Measurements from ENCODE around the gene NRARP.
"Not testable (repeated sequence)": the region's sequence is repeated elsewhere in the genome, so short reads cannot be mapped to it uniquely, and the experiment has no call there.

NRARP gene

GRCh38 chr9:137302118-137302448 lies at the start of gene NRARP:
NRARP (minus strand) TSS chr9:137302271; CDS start chr9:137301928, 343 bp downstream.
- Histone ChIP-seq H3K27me3 (ENCODE audit: low read depth, low read length) (peaks cover 26% of the 10 kb centered on the region), H3K4me3 (ENCODE audit: low read depth in 1 of 2, low read length in 2 of 2) (peak within 1 kb of the TSS; percentile 39 to 60), H3K36me3 (ENCODE audit: control insufficient read depth in 1 of 2, insufficient read depth in 2 of 2, low read length in 2 of 2) (no peaks in the 10 kb centered on the region), H3K9me3 (ENCODE audit: control insufficient read depth in 1 of 2, low read length in 2 of 2) (no peaks in the 10 kb centered on the region), H3K27ac (ENCODE audit: low read length) (peak within 1 kb of the TSS; percentile 74), H3K4me1 (ENCODE audit: control insufficient read depth in 1 of 2, insufficient read depth in 2 of 2, low read length in 2 of 2) (peaks cover 0 to 45% of the 10 kb centered on the region in 2 donors)

- no peak overlapping the region for H3K27ac ChIP-seq (ENCODE audit: low read length)
- H3K4me1 ChIP-seq (ENCODE audit: control insufficient read depth in 1 of 2, insufficient read depth in 2 of 2, low read length in 2 of 2), result no peaks in the 10 kb centered on the region
- no peak overlapping the region for H3K4me3 ChIP-seq (ENCODE audit: low read depth in 1 of 2, low read length in 2 of 2)
- H3K27me3 ChIP-seq (ENCODE audit: low read depth, low read length), result no peaks in the 10 kb centered on the region
- peaks cover 0 to 9% of the 10 kb centered on the region in 2 donors for H3K9me3 ChIP-seq (ENCODE audit: control insufficient read depth in 1 of 2, low read length in 2 of 2)
- H3K36me3 ChIP-seq (ENCODE audit: control insufficient read depth in 1 of 2, insufficient read depth in 2 of 2, low read length in 2 of 2), result peaks cover 0 to 27% of the 10 kb centered on the region in 2 donors
Measured at GRCh38 chr9:137350696-137351584, 48.9 kb upstream of the NRARP start.

- no peaks in the 10 kb centered on the region for H3K27me3 ChIP-seq (ENCODE audit: low read depth, low read length)
- H3K4me1 ChIP-seq (ENCODE audit: control insufficient read depth in 1 of 2, insufficient read depth in 2 of 2, low read length in 2 of 2), result no peaks in the 10 kb centered on the region
- peaks cover 0 to 9% of the 10 kb centered on the region in 2 donors for H3K9me3 ChIP-seq (ENCODE audit: control insufficient read depth in 1 of 2, low read length in 2 of 2)
- H3K27ac ChIP-seq (ENCODE audit: low read length), result no peak overlapping the region
- H3K4me3 ChIP-seq (ENCODE audit: low read depth in 1 of 2, low read length in 2 of 2), result no peak overlapping the region
- H3K36me3 ChIP-seq (ENCODE audit: control insufficient read depth in 1 of 2, insufficient read depth in 2 of 2, low read length in 2 of 2), result peaks cover 0 to 29% of the 10 kb centered on the region in 2 donors
Measured at GRCh38 chr9:137349471-137350033, 47.5 kb upstream of the NRARP start.

- Histone ChIP-seq H3K4me1 (ENCODE audit: control insufficient read depth in 1 of 2, insufficient read depth in 2 of 2, low read length in 2 of 2) (no peaks in the 10 kb centered on the region), H3K36me3 (ENCODE audit: control insufficient read depth in 1 of 2, insufficient read depth in 2 of 2, low read length in 2 of 2) (peaks cover 0 to 34% of the 10 kb centered on the region in 2 donors), H3K27ac (ENCODE audit: low read length) (no peak overlapping the region), H3K9me3 (ENCODE audit: control insufficient read depth in 1 of 2, low read length in 2 of 2) (peaks cover 0 to 9% of the 10 kb centered on the region in 2 donors), H3K27me3 (ENCODE audit: low read depth, low read length) (no peaks in the 10 kb centered on the region), H3K4me3 (ENCODE audit: low read depth in 1 of 2, low read length in 2 of 2) (no peak overlapping the region)
Measured at GRCh38 chr9:137348769-137349470, 46.8 kb upstream of the NRARP start.

GRCh38 chr9:137347928-137348327 lies 45.9 kb upstream of the NRARP start:
- no peaks in the 10 kb centered on the region for H3K27me3 ChIP-seq (ENCODE audit: low read depth, low read length)
- H3K27ac ChIP-seq (ENCODE audit: low read length), result no peak overlapping the region
- H3K4me1 ChIP-seq (ENCODE audit: control insufficient read depth in 1 of 2, insufficient read depth in 2 of 2, low read length in 2 of 2), result no peaks in the 10 kb centered on the region
- peaks cover 0 to 9% of the 10 kb centered on the region in 2 donors for H3K9me3 ChIP-seq (ENCODE audit: control insufficient read depth in 1 of 2, low read length in 2 of 2)
- no peak overlapping the region for H3K4me3 ChIP-seq (ENCODE audit: low read depth in 1 of 2, low read length in 2 of 2)
- H3K36me3 ChIP-seq (ENCODE audit: control insufficient read depth in 1 of 2, insufficient read depth in 2 of 2, low read length in 2 of 2), result peaks cover 0 to 34% of the 10 kb centered on the region in 2 donors

- no peaks in the 10 kb centered on the region for H3K4me1 ChIP-seq (ENCODE audit: control insufficient read depth in 1 of 2, insufficient read depth in 2 of 2, low read length in 2 of 2)
- H3K27me3 ChIP-seq (ENCODE audit: low read depth, low read length), result no peaks in the 10 kb centered on the region
- peaks cover 0 to 19% of the 10 kb centered on the region in 2 donors for H3K36me3 ChIP-seq (ENCODE audit: control insufficient read depth in 1 of 2, insufficient read depth in 2 of 2, low read length in 2 of 2)
- H3K4me3 ChIP-seq (ENCODE audit: low read depth in 1 of 2, low read length in 2 of 2), result no peak overlapping the region
- H3K27ac ChIP-seq (ENCODE audit: low read length), result no peak overlapping the region
- H3K9me3 ChIP-seq (ENCODE audit: control insufficient read depth in 1 of 2, low read length in 2 of 2), result peaks cover 0 to 9% of the 10 kb centered on the region in 2 donors
Measured at GRCh38 chr9:137342482-137342881, 40.4 kb upstream of the NRARP start.

GRCh38 chr9:137341227-137341626 lies 39.2 kb upstream of the NRARP start:
- H3K4me3 ChIP-seq (ENCODE audit: low read depth in 1 of 2, low read length in 2 of 2), result no peak overlapping the region
- H3K27ac ChIP-seq (ENCODE audit: low read length), result no peak overlapping the region
- no peaks in the 10 kb centered on the region for H3K27me3 ChIP-seq (ENCODE audit: low read depth, low read length)
- H3K36me3 ChIP-seq (ENCODE audit: control insufficient read depth in 1 of 2, insufficient read depth in 2 of 2, low read length in 2 of 2), result peaks cover 0 to 8% of the 10 kb centered on the region in 2 donors
- H3K9me3 ChIP-seq (ENCODE audit: control insufficient read depth in 1 of 2, low read length in 2 of 2), result peaks cover 0 to 6% of the 10 kb centered on the region in 2 donors
- no peaks in the 10 kb centered on the region for H3K4me1 ChIP-seq (ENCODE audit: control insufficient read depth in 1 of 2, insufficient read depth in 2 of 2, low read length in 2 of 2)

- not testable (repeated sequence) for H3K9me3 ChIP-seq (ENCODE audit: control insufficient read depth in 1 of 2, low read length in 2 of 2); H3K27me3 ChIP-seq (ENCODE audit: low read depth, low read length); H3K4me1 ChIP-seq (ENCODE audit: control insufficient read depth in 1 of 2, insufficient read depth in 2 of 2, low read length in 2 of 2); H3K27ac ChIP-seq (ENCODE audit: low read length); H3K36me3 ChIP-seq (ENCODE audit: control insufficient read depth in 1 of 2, insufficient read depth in 2 of 2, low read length in 2 of 2); H3K4me3 ChIP-seq (ENCODE audit: low read depth in 1 of 2, low read length in 2 of 2)
Measured at GRCh38 chr9:137339908-137340462, 37.9 kb upstream of the NRARP start.

- no peaks in the 10 kb centered on the region for H3K27me3 ChIP-seq (ENCODE audit: low read depth, low read length)
- no peak overlapping the region for H3K27ac ChIP-seq (ENCODE audit: low read length)
- H3K9me3 ChIP-seq (ENCODE audit: control insufficient read depth in 1 of 2, low read length in 2 of 2), result peaks cover 0 to 7% of the 10 kb centered on the region in 2 donors
- H3K4me1 ChIP-seq (ENCODE audit: control insufficient read depth in 1 of 2, insufficient read depth in 2 of 2, low read length in 2 of 2), result no peaks in the 10 kb centered on the region
- peaks cover 0 to 2% of the 10 kb centered on the region in 2 donors for H3K36me3 ChIP-seq (ENCODE audit: control insufficient read depth in 1 of 2, insufficient read depth in 2 of 2, low read length in 2 of 2)
- no peak overlapping the region for H3K4me3 ChIP-seq (ENCODE audit: low read depth in 1 of 2, low read length in 2 of 2)
Measured at GRCh38 chr9:137339045-137339907, 37.2 kb upstream of the NRARP start.

GRCh38 chr9:137336735-137337134 lies 34.7 kb upstream of the NRARP start:
- Histone ChIP-seq H3K27me3 (ENCODE audit: low read depth, low read length) (no peaks in the 10 kb centered on the region), H3K36me3 (ENCODE audit: control insufficient read depth in 1 of 2, insufficient read depth in 2 of 2, low read length in 2 of 2) (no peaks in the 10 kb centered on the region), H3K9me3 (ENCODE audit: control insufficient read depth in 1 of 2, low read length in 2 of 2) (peaks cover 0 to 7% of the 10 kb centered on the region in 2 donors), H3K4me3 (ENCODE audit: low read depth in 1 of 2, low read length in 2 of 2) (no peak overlapping the region), H3K4me1 (ENCODE audit: control insufficient read depth in 1 of 2, insufficient read depth in 2 of 2, low read length in 2 of 2) (no peaks in the 10 kb centered on the region), H3K27ac (ENCODE audit: low read length) (no peak overlapping the region)
